Fibroblast of skin of scalp (primary cell): Measurements from ENCODE around the gene DNPH1.
A peak's percentile ranks its signal among the peaks of the same experiment; 100 is the strongest.

Experiments used
- DNase-seq: peaks from one replicate; pipeline ENCODE4 v3.0.0-alpha.2; 2013

DNPH1 gene

DNA sequence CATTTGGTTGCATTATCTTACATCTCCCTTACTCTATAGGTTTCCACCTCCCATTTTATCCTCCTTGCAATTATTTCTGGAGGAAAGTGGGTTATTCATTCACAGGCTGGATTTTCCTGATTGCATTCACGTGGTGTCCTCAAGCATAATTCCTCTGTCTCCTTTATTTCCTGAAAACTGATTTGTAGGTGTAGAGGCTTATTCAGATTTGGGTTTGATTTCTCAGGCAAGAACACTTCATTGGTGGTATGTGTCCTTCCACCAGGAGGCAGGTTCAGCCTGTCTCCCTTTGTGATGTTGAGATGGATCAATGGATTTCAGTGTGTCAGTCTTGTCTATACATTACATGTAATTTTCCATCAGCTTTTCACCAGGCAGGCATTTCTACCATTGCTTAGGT lies 17.3 kb downstream of the DNPH1 start:
- no peak for DNase-seq

DNA sequence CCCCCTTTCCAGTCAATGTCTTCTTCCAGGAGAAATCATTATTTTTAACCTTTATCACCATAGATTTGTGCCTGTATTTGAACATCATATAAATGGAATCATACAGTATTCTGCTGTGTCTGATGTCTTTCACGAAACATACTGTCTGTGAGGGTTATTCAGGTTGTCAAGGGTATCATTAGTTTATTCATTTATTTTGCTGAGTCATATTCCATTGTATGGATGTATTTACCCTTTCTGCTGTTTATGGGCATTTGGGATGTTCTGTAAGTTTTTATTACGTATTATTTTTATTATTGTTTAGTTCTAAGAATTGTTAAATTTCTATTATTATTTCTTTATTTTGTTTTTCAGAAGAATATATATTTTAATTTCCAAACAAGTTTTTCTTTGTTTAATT lies 22.0 kb downstream of the DNPH1 start:
- no peak for DNase-seq

DNA sequence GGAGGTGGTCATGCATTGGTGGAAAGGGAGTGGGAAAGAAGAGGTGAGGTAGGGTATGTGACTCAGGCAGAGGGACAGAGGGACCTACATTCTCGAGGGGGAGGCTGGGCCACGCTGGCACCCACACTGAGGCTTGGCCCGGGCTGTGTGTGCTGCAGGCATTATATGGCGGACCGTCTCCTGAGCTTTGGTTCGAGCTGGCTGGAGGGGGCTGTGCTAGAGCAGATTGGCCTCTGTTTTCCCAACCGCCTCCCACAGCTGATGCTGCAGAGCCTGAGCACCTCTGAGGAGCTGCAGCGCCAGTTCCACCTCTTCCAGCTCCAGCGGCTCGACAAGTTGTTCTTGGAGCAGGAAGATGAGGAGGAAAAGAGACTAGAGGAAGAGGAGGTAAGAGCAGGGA lies 23.4 kb downstream of the DNPH1 start:
- DNase-seq = no peak

DNA sequence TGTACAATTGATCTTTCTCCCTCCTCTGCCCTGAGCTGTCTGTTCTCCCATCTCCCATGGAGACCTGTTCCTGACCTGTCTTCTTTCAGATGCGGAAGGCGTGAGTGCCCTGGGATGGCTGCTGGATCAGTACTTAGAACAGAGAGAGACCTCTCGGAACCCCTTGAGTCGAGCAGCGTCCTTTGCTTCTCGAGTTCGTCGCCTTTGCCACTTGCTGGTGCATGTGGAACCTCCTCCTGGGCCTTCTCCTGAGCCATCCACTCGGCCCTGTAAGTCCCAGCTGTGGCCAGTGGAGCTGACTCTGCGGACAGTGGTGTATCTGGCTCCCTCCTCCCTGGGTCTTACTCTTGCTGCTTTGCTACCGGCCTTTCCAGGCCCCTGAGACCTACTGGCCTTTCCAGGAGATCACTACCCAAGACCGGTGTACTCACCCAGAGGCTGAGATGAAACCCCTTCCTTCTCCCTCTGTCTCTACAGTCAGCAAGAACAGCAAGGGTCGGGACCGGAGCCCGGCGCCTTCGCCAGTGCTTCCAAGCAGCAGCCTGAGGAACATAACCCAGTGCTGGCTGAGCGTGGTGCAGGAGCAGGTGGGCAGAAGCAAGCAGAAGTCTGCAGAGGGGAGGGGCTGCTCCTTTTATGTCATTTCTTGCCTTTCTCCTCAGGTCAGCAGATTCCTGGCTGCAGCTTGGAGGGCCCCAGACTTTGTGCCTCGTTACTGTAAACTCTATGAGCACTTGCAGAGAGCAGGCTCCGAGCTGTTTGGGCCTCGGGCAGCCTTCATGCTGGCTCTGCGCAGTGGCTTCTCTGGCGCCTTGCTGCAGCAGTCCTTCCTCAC lies 24.8 kb downstream of the DNPH1 start:
- DNase-seq = no peak

DNA sequence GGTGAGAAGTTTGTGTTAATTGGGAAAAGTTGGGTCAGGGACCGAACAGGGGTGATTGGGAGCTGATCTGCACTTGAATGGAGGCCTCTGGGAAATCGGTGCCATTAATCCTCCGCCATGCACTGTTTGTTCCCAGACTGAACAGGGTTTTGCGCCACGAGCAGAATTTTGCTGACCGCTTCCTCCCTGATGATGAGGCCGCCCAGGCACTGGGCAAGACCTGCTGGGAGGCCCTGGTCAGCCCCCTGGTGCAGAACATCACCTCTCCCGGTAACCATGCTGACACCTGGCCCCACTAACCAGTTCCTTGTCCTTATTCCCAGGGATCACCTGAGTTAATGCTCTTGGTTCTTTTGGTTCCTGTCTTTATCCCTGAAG lies 25.6 kb downstream of the DNPH1 start:
- DNase-seq = no peak

DNA sequence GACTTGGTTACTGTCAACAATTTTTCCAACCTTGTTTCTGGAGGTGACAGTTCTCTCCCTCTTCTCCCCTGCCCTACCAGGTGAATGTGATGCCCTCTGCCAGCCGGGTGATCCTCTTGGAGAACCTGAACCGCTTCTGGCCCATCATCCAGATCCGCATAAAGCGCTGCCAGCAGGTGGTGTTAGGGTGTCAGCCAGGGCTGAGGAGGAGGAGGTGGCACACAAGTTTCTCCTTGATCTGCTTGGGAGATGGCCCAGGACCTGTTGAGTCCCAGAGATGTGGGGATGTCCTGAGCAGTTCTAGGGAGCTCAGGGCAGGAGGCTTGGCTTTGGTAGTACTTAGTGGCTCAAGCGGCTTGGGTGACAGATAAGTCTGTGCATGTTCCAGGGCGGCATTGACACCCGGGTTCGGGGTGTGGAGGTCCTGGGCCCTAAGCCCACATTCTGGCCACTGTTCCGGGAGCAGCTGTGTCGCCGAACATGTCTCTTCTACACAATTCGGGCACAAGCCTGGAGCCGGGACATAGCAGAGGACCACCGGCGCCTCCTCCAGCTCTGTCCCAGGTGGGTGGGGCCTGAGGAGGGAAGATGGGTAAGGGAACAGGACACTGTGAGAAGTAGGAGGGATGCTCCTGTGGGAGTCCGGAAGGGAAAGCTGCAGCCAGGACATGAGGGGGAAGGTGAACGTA lies 26.1 kb downstream of the DNPH1 start:
- no peak for DNase-seq

DNA sequence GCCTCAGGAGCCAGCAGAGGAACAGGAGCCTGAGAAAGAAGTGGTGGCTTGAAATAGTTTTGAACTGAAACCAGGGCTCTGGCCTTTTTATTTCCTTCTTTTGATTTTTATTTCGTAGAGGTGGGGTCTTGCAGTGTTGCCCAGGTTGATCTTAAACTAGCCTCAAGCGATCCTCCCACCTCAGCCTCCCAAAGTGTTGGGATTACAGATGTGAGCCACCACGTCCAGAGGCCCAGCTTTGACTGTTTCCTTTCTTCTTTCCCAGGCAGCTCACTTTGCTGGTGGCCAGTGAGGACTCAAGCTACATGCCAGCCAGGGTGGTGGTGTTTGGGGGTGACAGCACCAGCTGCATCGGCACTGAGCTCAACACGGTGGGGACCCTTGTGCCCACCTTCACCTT lies 26.8 kb downstream of the DNPH1 start:
- DNase-seq = no peak

DNA sequence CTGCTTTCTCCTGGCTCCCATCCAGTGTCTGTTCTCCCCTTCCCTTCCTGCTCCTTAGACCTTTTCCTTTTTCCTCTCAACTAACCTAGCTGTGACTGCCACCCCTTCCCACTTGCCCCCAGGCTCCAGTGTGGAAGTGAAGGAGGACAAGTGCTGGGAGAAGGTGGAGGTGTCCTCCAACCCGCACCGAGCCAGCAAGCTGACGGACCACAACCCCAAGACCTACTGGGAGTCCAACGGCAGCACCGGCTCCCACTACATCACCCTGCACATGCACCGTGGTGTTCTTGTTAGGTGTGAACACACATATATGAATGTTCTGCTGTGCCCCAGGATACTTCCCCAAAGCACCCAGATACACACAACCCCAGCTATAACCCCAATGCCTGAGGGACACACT lies 28.7 kb downstream of the DNPH1 start:
- no peak for DNase-seq

DNA sequence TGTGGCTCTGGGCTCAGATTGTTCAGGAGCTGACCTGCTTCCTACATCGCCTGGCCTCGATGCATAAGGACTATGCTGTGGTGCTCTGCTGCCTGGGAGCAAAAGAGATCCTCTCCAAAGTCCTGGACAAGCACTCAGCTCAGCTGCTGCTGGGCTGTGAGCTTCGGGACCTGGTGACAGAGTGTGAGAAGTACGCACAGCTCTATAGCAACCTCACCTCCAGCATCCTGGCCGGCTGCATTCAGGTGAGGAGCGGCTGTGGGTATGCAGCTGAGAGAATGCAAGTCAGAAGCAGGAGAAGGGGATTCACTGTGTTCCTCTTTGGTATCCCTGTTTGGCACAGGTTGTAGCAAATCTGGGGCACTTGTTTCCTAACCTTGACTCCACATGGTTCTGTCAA lies 29.4 kb downstream of the DNPH1 start:
- DNase-seq = no peak

DNA sequence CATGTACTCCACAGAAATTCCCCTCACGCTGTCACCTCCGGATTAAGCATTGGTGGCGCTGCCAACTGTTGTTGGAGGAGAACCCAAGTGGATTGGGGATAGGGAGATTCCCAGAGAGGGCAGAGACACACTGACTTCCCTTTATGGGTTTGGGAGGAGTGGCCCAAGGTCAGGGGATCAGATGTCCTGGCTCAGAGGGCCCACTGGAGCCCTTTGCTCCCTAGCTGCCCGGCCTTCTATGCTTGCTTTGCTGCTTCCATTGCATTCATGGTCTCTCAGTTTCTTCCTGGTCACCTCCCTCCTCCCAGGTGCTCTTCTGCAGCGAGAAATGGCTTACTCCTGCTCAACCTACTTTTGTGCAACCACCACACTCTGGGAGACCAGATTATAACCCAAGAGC lies 32.9 kb downstream of the DNPH1 start:
- no peak for DNase-seq

DNA sequence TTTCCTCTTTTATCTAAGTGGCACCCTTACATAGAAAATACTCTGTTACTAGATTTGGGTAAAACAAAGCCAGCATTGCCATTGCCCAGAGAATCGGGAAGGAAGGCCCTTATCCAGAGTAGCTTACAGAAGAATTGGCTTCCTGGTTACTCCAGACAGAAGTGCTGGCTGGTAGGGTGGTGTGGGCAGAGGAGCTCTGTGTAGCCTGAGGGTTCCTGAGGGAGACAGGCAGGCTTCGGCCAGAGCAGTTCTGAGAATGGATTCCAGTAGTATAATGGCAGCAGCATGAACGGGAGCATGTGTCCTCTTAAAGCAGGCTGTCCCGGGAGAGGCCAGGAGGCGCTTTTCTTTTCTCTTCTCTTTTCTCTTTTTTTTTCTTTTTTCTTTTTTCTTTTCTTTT lies 35.4 kb downstream of the DNPH1 start:
- no peak for DNase-seq

DNA sequence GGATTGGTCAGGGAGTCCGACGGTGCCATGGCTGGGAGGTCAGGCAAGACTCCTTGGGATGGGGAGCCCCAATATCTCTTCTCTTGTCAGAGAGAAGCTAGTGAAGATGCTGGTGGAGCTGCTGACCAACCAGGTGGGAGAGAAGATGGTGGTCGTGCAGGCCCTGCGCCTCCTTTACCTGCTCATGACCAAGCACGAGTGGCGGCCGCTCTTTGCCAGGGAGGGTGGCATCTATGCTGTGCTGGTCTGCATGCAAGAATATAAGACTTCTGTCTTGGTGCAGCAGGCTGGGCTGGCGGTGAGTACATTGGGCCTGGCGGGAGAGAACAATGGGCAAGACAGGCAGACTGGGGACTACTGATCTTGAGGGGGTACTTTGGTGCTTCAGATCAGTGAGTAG lies 36.4 kb downstream of the DNPH1 start:
- no peak for DNase-seq

DNA sequence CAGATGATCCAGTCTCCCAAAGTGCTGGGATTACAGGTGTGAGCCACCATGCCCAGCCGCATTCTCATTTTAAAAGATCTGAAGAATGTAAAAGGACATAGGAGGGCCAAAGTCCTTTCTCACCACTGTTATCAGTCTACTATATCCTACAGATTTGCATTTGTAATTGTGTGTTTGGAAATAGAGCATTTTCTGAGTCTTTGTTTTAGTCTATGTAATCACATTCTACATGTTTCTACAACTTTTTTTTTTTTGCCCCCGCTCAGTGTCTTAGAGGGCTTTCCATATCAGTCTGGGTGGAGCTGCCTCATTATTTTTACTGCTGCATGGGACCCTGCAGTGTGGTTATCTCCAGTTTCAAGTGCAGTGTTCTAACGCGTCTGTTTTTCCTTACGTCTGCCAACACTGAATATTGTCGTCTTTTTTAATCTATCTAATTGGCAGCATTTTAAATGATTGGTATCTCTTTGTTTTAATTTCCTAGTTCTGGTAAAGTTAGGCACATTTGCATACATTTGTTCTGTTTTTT lies 39.4 kb downstream of the DNPH1 start:
- no peak for DNase-seq

DNA sequence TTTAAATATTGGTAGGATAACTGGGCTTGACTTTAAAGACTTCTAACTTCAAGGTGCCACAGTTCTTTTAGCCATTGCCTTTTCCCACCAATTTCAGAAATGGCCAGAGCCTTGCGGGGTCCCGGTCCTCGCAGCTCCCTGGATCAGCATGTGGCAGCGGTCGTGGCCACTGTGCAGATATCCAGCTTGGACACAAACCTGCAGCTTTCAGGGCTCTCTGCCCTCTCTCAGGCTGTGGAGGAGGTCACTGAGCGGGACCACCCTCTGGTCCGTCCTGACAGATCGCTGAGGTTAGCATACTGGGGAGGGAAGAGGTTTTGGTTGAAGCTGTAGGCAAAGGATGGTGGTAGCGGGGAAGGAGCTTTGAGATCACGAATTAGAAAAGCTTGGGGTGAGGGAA lies 40.9 kb downstream of the DNPH1 start:
- DNase-seq = no peak

DNA sequence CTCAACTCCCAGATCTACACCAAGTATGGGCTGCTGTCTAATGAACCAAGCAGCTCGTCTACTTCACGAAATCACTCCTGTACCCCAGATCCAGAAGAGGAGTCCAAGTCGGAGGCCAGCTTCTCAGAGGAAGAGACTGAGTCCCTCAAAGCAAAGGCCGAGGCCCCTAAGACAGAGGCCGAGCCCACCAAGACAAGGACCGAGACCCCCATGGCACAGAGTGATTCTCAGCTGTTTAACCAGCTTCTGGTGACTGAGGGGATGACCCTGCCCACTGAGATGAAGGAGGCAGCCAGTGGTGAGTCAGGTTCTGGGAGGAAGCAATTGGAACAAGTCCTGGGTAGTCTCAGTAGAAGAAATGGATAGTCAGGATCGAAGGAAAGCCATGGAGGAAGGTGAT lies 41.5 kb downstream of the DNPH1 start:
- no peak for DNase-seq

DNA sequence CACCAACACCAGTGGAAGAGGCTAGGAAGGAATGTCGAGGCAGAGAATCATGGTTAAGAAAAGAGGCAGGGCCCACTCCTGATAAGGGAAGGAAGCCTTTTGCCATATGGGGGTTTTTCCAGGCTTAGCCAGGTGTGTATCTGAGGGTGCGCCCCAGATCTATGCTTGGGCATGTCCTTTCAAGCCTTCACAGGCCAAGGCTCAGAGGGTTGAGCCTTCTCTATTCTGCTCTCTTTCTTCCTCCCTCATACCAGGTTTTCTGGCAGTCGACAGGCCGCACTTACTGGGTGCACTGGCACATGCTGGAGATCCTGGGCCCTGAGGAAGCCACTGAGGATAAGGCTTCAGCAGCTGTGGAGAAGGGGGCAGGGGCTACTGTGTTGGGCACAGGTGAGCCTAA lies 42.6 kb downstream of the DNPH1 start:
- DNase-seq = no peak

DNA sequence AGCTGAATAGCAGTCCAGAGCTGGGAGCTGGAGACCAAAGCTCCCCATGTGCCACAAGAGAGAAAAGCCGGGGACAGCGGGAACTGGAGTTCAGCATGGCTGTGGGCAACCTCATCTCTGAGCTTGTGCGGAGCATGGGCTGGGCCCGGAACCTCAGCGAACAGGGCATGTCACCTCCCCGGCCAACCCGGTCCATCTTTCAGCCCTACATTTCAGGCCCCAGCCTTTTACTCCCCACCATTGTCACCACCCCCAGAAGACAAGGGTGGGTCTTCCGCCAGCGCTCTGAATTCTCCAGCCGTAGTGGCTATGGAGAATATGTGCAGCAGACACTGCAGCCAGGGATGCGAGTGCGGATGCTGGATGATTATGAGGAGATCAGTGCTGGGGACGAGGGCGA lies 43.3 kb downstream of the DNPH1 start:
- DNase-seq = no peak

DNA sequence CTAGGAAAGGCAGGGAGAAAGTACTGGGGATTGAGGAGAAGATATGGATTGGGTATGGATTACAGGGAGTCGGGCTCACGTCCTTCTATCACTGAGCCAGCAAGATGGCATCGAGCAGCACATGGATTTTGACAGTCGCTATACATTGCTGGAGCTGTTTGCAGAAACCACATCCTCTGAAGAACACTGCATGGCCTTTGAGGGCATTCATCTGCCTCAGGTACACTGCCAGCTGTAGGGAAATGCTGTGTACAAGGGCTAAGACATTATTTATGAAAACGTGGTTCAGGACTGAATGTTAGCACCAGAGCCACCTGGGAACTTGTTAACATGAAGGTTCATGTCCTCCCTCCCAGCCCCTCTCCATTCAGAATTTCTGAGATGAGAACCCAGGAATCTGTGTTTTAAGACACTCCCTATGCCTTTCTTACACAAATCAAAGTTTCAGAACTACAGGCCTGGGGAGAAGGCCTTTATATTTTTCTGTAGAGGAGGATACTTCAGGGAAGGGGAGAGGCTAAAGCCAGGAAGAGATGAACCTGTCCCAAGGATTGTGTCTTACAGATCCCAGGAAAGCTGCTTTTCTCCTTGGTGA lies 43.8 kb downstream of the DNPH1 start:
- no peak for DNase-seq

DNA sequence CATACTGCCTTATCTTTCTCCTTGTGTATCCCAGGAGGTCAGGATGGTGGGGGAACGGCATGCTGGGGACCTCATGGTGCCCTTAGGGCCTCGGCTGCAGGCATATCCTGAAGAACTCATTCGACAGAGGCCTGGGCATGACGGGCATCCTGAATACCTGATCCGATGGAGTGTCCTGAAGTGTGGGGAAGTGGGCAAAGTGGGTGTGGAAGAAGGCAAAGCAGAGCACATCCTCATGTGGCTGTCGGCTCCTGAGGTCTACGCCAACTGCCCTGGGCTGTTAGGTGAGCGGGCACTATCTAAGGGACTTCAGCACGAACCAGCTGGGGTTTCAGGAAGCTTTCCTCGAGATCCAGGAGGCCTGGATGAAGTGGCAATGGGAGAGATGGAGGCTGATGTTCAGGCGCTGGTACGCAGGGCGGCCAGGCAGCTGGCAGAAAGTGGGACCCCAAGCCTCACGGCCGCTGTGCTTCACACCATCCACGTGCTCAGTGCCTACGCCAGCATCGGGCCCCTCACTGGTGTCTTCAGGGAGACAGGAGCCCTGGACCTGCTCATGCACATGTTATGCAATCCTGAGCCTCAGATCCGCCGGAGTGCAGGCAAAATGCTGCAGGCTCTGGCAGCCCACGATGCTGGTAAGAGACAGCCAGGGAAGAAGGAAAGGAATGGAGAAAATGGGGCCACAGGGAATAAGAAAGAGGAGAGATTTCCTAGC lies 44.9 kb downstream of the DNPH1 start:
- no peak for DNase-seq

DNA sequence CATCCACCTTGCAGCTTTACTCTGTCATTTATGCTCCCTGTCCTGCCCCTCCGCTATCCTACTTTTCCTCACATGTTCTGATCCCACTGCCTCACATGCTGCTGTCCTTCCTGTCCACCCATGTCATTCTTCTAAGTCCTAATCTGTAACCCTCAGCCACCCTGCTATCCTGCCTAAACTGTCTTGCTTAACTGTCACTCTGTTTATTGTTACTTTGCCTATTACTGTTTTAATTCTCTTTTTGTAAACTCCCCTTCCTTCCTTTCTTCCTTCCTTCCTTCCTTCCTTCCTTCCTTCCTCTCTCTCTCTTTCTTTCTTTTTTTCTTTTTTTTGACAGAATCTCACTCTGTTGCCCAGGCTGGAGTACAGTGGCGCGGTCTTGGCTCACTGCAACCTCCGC lies 45.8 kb downstream of the DNPH1 start:
- no peak for DNase-seq

DNA sequence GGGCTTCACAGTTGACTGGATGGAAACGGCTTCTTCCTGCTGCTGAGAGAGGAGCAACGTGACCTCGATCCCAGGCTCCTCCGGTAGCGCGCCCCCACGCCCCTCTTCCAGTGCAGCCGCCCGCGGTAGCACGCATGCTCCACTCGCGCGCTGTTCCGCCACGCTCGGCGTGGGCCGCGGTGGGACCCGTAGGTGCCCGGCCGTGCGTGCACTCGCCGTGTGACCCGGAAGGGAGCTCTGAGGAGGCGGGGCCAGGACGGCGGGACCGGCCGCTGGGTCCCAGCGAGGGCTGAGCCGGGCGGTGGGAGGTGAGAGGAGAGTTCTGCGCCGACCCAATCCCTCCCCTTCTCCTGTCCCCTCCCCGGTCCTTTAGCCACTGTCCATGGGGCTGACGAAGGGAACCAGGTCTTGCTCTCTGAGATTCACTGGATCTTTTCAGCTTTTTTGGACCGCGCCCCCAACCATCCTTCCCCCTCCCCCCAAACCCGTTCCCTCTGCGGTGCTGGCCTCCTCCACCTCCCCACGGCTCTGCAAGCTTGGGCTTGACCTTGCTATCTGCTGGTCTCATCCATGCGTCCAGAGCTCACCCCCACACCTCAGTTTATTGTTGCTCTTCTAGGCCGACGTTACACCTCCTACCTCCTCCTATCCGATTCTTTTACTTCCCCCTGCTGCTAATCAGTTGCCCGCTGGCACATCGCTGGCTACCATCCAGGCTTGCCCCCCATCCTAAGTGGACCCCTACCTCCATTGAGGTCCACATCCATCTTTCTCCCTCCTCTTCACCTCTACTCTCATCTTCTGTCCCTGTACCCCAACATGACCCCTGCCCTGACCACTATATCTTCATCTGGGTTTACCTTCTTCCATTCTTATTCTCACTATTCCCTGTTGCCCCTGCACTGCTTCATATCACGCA lies 47.1 kb downstream of the DNPH1 start, which contains the start of gene CUL9:
Gene CUL9, plus strand, starts transcription at position 255 of the 919 bp plus-strand sequence. CDS start 2,115 bp downstream, outside the sequence.
- DNase-seq = peak; percentile 65

DNA sequence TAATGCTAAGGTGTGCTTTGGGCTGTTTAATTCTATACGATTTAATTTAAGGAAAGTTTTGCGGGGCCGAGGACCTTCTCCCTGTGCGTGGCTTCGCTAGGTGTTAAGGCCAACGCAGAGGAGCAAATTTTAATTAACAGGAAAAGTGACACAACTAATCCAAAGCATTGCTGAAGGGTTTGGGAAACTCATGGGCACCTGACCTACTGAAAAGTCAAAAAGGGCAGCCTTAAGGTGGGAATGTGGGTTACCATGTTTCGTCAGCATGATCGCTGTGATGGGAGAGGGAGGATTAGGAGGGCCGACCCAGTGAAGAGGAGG lies 47.7 kb downstream of the DNPH1 start:
- DNase-seq = no peak
